Caco-2 (cell line): Measurements from ENCODE around the gene IDH1. TPM values are rescaled to one million over a fixed set of nuclear protein-coding genes. Genes with fewer than 3 reads are reported as not detected.

Experiments
- BruUV-seq: library from RNA; stranded (reverse); fragments of 400-500 nt; replicated peaks from 2 replicates; lab custom pipeline; 2021; lab: Mats Ljungman, UMichigan
- CTCF ChIA-PET: fragments of 300-600 bp; sonication (Branson Sonifier 250); formaldehyde crosslinking; loops from one replicate; lab custom pipeline; 2022; ENCODE audit warnings: antibody characterized with exemption; lab: Charles Lee
- POLR2A ChIA-PET: fragments of 300-600 bp; sonication (Branson Sonifier 250); formaldehyde crosslinking; loops from one replicate; lab custom pipeline; 2022; ENCODE audit warnings: antibody characterized with exemption; lab: Charles Lee
- DNase-seq, 2 experiments: peaks; one replicate each; pipeline versions ENCODE4 v3.0.0 to v3.0.0-alpha.2; 2020 to 2022
- H3K27me3 ChIP-seq: replicated peaks from 2 replicates; pipeline ENCODE4 v1.6.0; 2011; ENCODE audit warnings: low read length; ENCODE audit not compliant: control insufficient read depth, insufficient read depth
- H3K36me3 ChIP-seq: 2 replicates; pipeline ENCODE4 v1.5.1; 2011; ENCODE audit warnings: low read length; ENCODE audit not compliant: control insufficient read depth, insufficient read depth
- H3K4me1 ChIP-seq: fragments of 250-450 bp; sonication (Bioruptor Pico); 2 replicates; pipeline ENCODE4 v1.5.1; 2020; ENCODE audit warnings: mild to moderate bottlenecking
- H3K4me3 ChIP-seq: 2 replicates; pipeline ENCODE4 v1.5.1; 2011; ENCODE audit warnings: low read depth, mild to moderate bottlenecking, control low read depth, low read length
- H3K9me3 ChIP-seq: fragments of 250-450 bp; sonication (Bioruptor Pico); 2 replicates; pipeline ENCODE4 v1.5.1; 2020; ENCODE audit warnings: mild to moderate bottlenecking, moderate library complexity
- H3K27ac Mint-ChIP-seq: one replicate; pipeline ENCODE4 v1.8.0; 2022; ENCODE audit warnings: mixed read lengths; ENCODE audit not compliant: unreplicated experiment
- H3K27me3 Mint-ChIP-seq: one replicate; pipeline ENCODE4 v1.8.0; 2022; ENCODE audit warnings: mixed read lengths; ENCODE audit not compliant: insufficient read depth, unreplicated experiment
- H3K36me3 Mint-ChIP-seq: one replicate; pipeline ENCODE4 v1.8.0; 2022; ENCODE audit warnings: mild to moderate bottlenecking, mixed read lengths; ENCODE audit not compliant: insufficient read depth, unreplicated experiment
- H3K4me1 Mint-ChIP-seq: one replicate; pipeline ENCODE4 v1.8.0; 2022; ENCODE audit warnings: low read depth, mixed read lengths; ENCODE audit not compliant: unreplicated experiment
- H3K4me3 Mint-ChIP-seq: one replicate; pipeline ENCODE4 v1.8.0; 2022; ENCODE audit warnings: mild to moderate bottlenecking, moderate library complexity, mixed read lengths; ENCODE audit not compliant: unreplicated experiment
- H3K9me3 Mint-ChIP-seq: one replicate; pipeline ENCODE4 v1.8.0; 2022; ENCODE audit warnings: mixed read lengths; ENCODE audit not compliant: unreplicated experiment
- intact Hi-C: fragments of 100-400 bp; cut with micrococcal nuclease; formaldehyde crosslinking; loops from one replicate; pipeline ENCODE4 v1.10.0; 2022; ENCODE audit not compliant: unreplicated experiment
- total RNA-seq: library from RNA; stranded (reverse); gene quantifications from 2 replicates; pipeline ENCODE4 v1.2.3, GENCODE V29; 2022
- TF ChIP-seq, protein P1 (sequence below), 2 experiments: fragments of 200-600 bp in 1 of 2; IDR thresholded peaks; 1 replicate in 1 of 2; 2 replicates in 1 of 2; pipeline versions ENCODE4 v1.5.1 to v1.8.0; 2011 to 2022; ENCODE audit warnings: antibody characterized with exemption in 1 of 2, control low read depth in 1 of 2, inconsistent platforms in 1 of 2, low read depth in 1 of 2, low read length in 1 of 2, mild to moderate bottlenecking in 1 of 2, moderate library complexity in 1 of 2; ENCODE audit not compliant: insufficient read depth in 1 of 2, severe bottlenecking in 1 of 2, unreplicated experiment in 1 of 2

Gene IDH1
- total RNA-seq, 1 experiment from 2014 or later = 293 TPM

DNA sequence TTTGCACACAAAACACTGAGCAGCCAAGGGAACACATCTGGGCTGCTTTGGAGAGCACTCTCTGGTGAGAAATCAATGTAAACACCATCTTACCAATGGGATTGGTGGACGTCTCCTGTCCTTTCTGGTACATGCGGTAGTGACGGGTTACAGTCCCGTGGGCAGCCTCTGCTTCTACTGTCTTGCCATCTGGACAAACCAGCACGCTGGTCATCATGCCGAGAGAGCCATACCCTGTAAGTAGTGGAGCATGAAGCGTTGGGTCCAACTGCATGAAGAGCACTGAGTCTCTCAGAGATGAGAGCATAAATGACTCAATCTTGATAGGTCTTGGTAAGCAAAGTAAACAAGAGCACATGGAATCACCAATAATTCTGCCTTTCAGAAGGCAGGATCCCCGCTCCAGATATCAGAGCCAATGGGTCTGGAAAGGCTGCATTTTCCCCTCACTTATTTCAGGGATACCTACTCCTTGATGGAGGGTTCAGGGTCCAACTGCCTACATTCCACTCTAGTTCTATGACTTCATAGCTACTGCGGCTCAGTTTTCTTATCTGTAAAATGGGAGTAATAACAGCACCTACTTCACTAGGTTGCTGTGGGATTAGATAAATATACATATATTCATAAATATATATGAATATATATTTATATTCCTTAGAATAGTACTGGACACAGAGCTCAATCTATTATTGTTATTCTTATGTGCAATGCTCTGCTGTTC, 14.9 kb downstream of the IDH1 start:
- H3K36me3 Mint-ChIP-seq = peaks cover 82% of the 10 kb centered on the region
- H3K27me3 Mint-ChIP-seq = no peaks in the 10 kb centered on the region
- BruUV-seq = no TSS peak
- H3K4me3 Mint-ChIP-seq = no peak overlapping the region
- Histone ChIP-seq H3K4me3 (no peak overlapping the region), H3K9me3 (no peaks in the 10 kb centered on the region), H3K4me1 (peaks cover 12% of the 10 kb centered on the region), H3K27me3 (no peaks in the 10 kb centered on the region), H3K36me3 (peaks cover 12% of the 10 kb centered on the region)
- peaks cover 15% of the 10 kb centered on the region for H3K4me1 Mint-ChIP-seq
- intact Hi-C loops = loop anchor here (1.0 to 2.0 kb wide), 2 partner anchors 14 to 65 kb away; no protein-coding TSS in a partner anchor
- peaks cover 10% of the 10 kb centered on the region for H3K9me3 Mint-ChIP-seq
- no peak overlapping the region for H3K27ac Mint-ChIP-seq
- TF ChIP-seq, protein P1, sequence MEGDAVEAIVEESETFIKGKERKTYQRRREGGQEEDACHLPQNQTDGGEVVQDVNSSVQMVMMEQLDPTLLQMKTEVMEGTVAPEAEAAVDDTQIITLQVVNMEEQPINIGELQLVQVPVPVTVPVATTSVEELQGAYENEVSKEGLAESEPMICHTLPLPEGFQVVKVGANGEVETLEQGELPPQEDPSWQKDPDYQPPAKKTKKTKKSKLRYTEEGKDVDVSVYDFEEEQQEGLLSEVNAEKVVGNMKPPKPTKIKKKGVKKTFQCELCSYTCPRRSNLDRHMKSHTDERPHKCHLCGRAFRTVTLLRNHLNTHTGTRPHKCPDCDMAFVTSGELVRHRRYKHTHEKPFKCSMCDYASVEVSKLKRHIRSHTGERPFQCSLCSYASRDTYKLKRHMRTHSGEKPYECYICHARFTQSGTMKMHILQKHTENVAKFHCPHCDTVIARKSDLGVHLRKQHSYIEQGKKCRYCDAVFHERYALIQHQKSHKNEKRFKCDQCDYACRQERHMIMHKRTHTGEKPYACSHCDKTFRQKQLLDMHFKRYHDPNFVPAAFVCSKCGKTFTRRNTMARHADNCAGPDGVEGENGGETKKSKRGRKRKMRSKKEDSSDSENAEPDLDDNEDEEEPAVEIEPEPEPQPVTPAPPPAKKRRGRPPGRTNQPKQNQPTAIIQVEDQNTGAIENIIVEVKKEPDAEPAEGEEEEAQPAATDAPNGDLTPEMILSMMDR (IDR thresholded peaks at IDR 0.05; ENCODE audit: insufficient read depth in 1 of 2, low read depth in 1 of 2, low read length in 1 of 2, severe bottlenecking in 1 of 2, unreplicated experiment in 1 of 2) = no peak
- DNase-seq = no peak
- ChIA-PET POLR2A (no interaction called here), CTCF (interaction anchor here (1.1 to 1.6 kb wide), 2 partner anchors 14 to 65 kb away, joined by 3 to 5 read pairs; no protein-coding TSS in a partner anchor)

DNA sequence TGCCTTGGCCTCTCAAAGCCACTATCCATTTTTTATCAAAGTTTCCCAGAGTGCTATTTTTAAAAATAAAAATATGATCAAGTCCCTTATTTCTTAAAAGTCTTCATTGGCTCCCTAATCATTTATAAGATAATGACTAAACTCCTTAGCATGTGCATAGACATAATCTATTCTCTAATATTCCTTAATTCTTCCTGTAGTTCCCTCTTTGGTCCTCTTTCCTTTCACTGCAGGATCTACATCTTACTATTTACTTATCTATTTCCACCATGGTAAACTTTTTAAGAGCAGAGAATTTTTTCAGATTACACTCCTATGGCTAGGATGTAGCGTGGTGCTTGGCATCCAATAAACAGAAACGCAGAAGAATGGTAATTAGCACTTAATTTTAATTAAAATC, 19.0 kb downstream of the IDH1 start:
- peaks cover 4% of the 10 kb centered on the region for H3K4me1 ChIP-seq
- no peak overlapping the region for H3K27ac Mint-ChIP-seq
- TF ChIP-seq, protein P1 (IDR thresholded peaks at IDR 0.05; ENCODE audit: insufficient read depth in 1 of 2, low read depth in 1 of 2, low read length in 1 of 2, severe bottlenecking in 1 of 2, unreplicated experiment in 1 of 2) = no peak
- H3K9me3 ChIP-seq = no peaks in the 10 kb centered on the region; the same call in 1 of the 2 replicates
- CTCF ChIA-PET = no interaction called here
- H3K4me3 Mint-ChIP-seq = no peak overlapping the region
- peaks cover 51% of the 10 kb centered on the region for H3K36me3 Mint-ChIP-seq
- no TSS peak for BruUV-seq
- H3K4me1 Mint-ChIP-seq = peaks cover 13% of the 10 kb centered on the region
- H3K27me3 ChIP-seq = no peaks in the 10 kb centered on the region
- no peaks in the 10 kb centered on the region for H3K27me3 Mint-ChIP-seq
- no peak for DNase-seq
- H3K9me3 Mint-ChIP-seq = peaks cover 21% of the 10 kb centered on the region
- peaks cover 8% of the 10 kb centered on the region for H3K36me3 ChIP-seq
- H3K4me3 ChIP-seq = no peak overlapping the region
- intact Hi-C loops = no loop called here
- POLR2A ChIA-PET = no interaction called here

DNA sequence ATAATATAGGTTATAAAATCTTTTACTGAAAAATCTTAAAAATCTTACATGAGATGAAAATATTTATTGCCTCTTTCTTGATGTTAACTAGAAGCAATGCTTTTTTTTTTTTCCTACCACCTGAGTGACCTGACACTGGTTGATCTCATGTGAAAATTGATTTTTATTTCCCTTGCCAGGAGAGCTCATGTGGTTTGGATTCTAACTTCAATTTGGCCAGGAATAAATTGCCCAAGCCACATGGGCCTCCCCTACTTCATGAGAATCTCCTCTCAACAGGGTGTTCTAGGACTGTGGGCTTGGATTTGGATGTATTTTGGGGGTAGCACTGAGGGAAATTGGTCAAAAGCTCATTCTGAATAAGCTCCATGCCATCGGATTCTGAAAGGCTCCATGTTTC, 20.1 kb downstream of the IDH1 start:
- POLR2A ChIA-PET = interaction anchor here (0.6 to 0.7 kb wide), 2 partner anchors 138 to 523 kb away, joined by 3 to 8 read pairs; partner anchors contain the start of gene CCNYL1

More for the DNA sequence above, 20.1 kb downstream of the IDH1 start:
- Mint-ChIP-seq H3K27ac (no peak overlapping the region), H3K36me3 (peaks cover 43% of the 10 kb centered on the region), H3K4me1 (peaks cover 5% of the 10 kb centered on the region), H3K9me3 (peaks cover 21% of the 10 kb centered on the region), H3K4me3 (no peak overlapping the region), H3K27me3 (no peaks in the 10 kb centered on the region)
- TF ChIP-seq, protein P1 (IDR thresholded peaks at IDR 0.05; ENCODE audit: insufficient read depth in 1 of 2, low read depth in 1 of 2, low read length in 1 of 2, severe bottlenecking in 1 of 2, unreplicated experiment in 1 of 2) = no peak
- H3K9me3 ChIP-seq = no peaks in the 10 kb centered on the region; the same call in 1 of the 2 replicates
- no peaks in the 10 kb centered on the region for H3K4me1 ChIP-seq
- H3K27me3 ChIP-seq = no peaks in the 10 kb centered on the region
- H3K36me3 ChIP-seq = peaks cover 8% of the 10 kb centered on the region
- H3K4me3 ChIP-seq = no peak overlapping the region
- intact Hi-C loops = no loop called here
- CTCF ChIA-PET = no interaction called here
- DNase-seq = no peak
- BruUV-seq = no TSS peak
